ENCODE data around the gene PPP1R13B. TPM values are rescaled to one million over a fixed set of nuclear protein-coding genes. Genes with fewer than 3 reads are reported as not detected.

Gene PPP1R13B
- total RNA-seq, 1 experiment from 2014 or later, result 5.6 TPM

- Histone ChIP-seq H3K36me3 (no peaks in the 10 kb centered on the region; the same call in 1 of the 2 replicates), H3K27me3 (no peaks in the 10 kb centered on the region), H3K9me3 (no peaks in the 10 kb centered on the region), H3K4me3 (no peak overlapping the region)
- DNase-seq, result no peak
Observed at GRCh38 chr14:103725739-103726395, 121.5 kb downstream of the PPP1R13B start.

- Histone ChIP-seq H3K4me3 (no peak overlapping the region), H3K9me3 (no peaks in the 10 kb centered on the region), H3K27me3 (no peaks in the 10 kb centered on the region), H3K36me3 (no peaks in the 10 kb centered on the region; the same call in 1 of the 2 replicates)
- DNase-seq, result no peak
Observed at GRCh38 chr14:103725001-103725682, 122.2 kb downstream of the PPP1R13B start.

- DNase-seq, result no peak
- no peaks in the 10 kb centered on the region for H3K27me3 ChIP-seq
- H3K36me3 ChIP-seq, result no peaks in the 10 kb centered on the region; the same call in 1 of the 2 replicates
- H3K4me3 ChIP-seq, result no peak overlapping the region
- no peaks in the 10 kb centered on the region for H3K9me3 ChIP-seq
Observed at GRCh38 chr14:103724116-103724515, 123.3 kb downstream of the PPP1R13B start.

- DNase-seq, result no peak
- Histone ChIP-seq H3K36me3 (no peaks in the 10 kb centered on the region; the same call in 1 of the 2 replicates), H3K9me3 (no peaks in the 10 kb centered on the region), H3K4me3 (no peak overlapping the region), H3K27me3 (no peaks in the 10 kb centered on the region)
Observed at GRCh38 chr14:103723748-103724081, 123.7 kb downstream of the PPP1R13B start.

GRCh38 chr14:103721334-103722120 is 125.8 kb downstream of the PPP1R13B start:
- Histone ChIP-seq H3K9me3 (no peaks in the 10 kb centered on the region), H3K27me3 (no peaks in the 10 kb centered on the region), H3K4me3 (no peak overlapping the region), H3K36me3 (no peaks in the 10 kb centered on the region)
- no peak for DNase-seq

- no peak for DNase-seq
- H3K9me3 ChIP-seq, result no peaks in the 10 kb centered on the region
- no peaks in the 10 kb centered on the region for H3K36me3 ChIP-seq
- H3K27me3 ChIP-seq, result no peaks in the 10 kb centered on the region
- H3K4me3 ChIP-seq, result no peak overlapping the region
Observed at GRCh38 chr14:103719751-103720150, 127.6 kb downstream of the PPP1R13B start.

- Histone ChIP-seq H3K36me3 (no peaks in the 10 kb centered on the region), H3K9me3 (no peaks in the 10 kb centered on the region), H3K4me3 (no peak overlapping the region), H3K27me3 (no peaks in the 10 kb centered on the region)
- no peak for DNase-seq
Observed at GRCh38 chr14:103718572-103718971, 128.8 kb downstream of the PPP1R13B start.

GRCh38 chr14:103716899-103717411 is 130.4 kb downstream of the PPP1R13B start:
- Histone ChIP-seq H3K27me3 (no peaks in the 10 kb centered on the region), H3K4me3 (peak overlapping the region; percentile 62), H3K36me3 (no peaks in the 10 kb centered on the region), H3K9me3 (no peaks in the 10 kb centered on the region)
- no peak for DNase-seq

- Histone ChIP-seq H3K36me3 (no peaks in the 10 kb centered on the region), H3K4me3 (peak overlapping the region; percentile 62), H3K9me3 (no peaks in the 10 kb centered on the region), H3K27me3 (no peaks in the 10 kb centered on the region)
- DNase-seq, result no peak
Observed at GRCh38 chr14:103716091-103716801, 131.1 kb downstream of the PPP1R13B start.

GRCh38 chr14:103715052-103716000 is 132.0 kb downstream of the PPP1R13B start, which contains the start of the genes XRCC3 and ZFYVE21:
Gene XRCC3, minus strand, starts transcription at chr14:103715451. Its CDS starts 4,364 bp downstream, at chr14:103711087.
Gene ZFYVE21, plus strand, starts transcription at chr14:103715810. Its CDS starts 32 bp downstream, at chr14:103715842.
- Histone ChIP-seq H3K9me3 (no peaks in the 10 kb centered on the region), H3K27me3 (no peaks in the 10 kb centered on the region), H3K4me3 (peak within 1 kb of the TSS; percentile 64), H3K36me3 (no peaks in the 10 kb centered on the region)
- peak; percentile 95 for DNase-seq

GRCh38 chr14:103714063-103714724 is 133.2 kb downstream of the PPP1R13B start:
- Histone ChIP-seq H3K9me3 (no peaks in the 10 kb centered on the region), H3K4me3 (peak overlapping the region; percentile 64), H3K36me3 (no peaks in the 10 kb centered on the region), H3K27me3 (no peaks in the 10 kb centered on the region)
- no peak for DNase-seq

GRCh38 chr14:103713304-103714062 is 133.9 kb downstream of the PPP1R13B start:
- Histone ChIP-seq H3K36me3 (no peaks in the 10 kb centered on the region), H3K9me3 (no peaks in the 10 kb centered on the region), H3K27me3 (no peaks in the 10 kb centered on the region), H3K4me3 (peak overlapping the region; percentile 64)
- no peak for DNase-seq

GRCh38 chr14:103712633-103713247 is 134.6 kb downstream of the PPP1R13B start:
- no peaks in the 10 kb centered on the region for H3K9me3 ChIP-seq
- H3K4me3 ChIP-seq, result no peak overlapping the region
- no peaks in the 10 kb centered on the region for H3K36me3 ChIP-seq
- DNase-seq, result no peak
- no peaks in the 10 kb centered on the region for H3K27me3 ChIP-seq
